Lung (tissue), 12 donors: ENCODE measurements around the gene TRAF3IP3. TPM values are rescaled to one million over a fixed set of nuclear protein-coding genes. Genes with fewer than 3 reads are reported as not detected.

Experiments used
- ATAC-seq: fragments of 200-7000 bp; cut with Tn5 transposase; one replicate; pipeline ENCODE4 v1.9.1; 2020; ENCODE audit warnings: moderate number of reproducible peaks; ENCODE audit not compliant: insufficient read depth, low FRiP score
- DNase-seq, 3 donors: peaks; one replicate each; pipeline ENCODE4 v3.0.0-alpha.2; 2013 to 2017
- H3K27ac ChIP-seq, 2 donors: one replicate each; pipeline ENCODE4 v1.5.1; 2013; ENCODE audit warnings: mild to moderate bottlenecking in 2 of 2, moderate library complexity in 2 of 2, control low read depth in 1 of 2, inconsistent platforms in 1 of 2, low read depth in 1 of 2, low read length in 1 of 2
- H3K27me3 ChIP-seq, 3 donors: one replicate each; pipeline ENCODE4 v1.5.1; 2013; ENCODE audit warnings: low read length in 2 of 3; ENCODE audit not compliant: control insufficient read depth in 3 of 3, insufficient read depth in 3 of 3
- H3K36me3 ChIP-seq, 4 donors: one replicate each; pipeline ENCODE4 v1.5.1; 2013; ENCODE audit warnings: low read length in 4 of 4, mild to moderate bottlenecking in 1 of 4, moderate library complexity in 1 of 4; ENCODE audit not compliant: control insufficient read depth in 4 of 4, insufficient read depth in 4 of 4
- H3K4me1 ChIP-seq, 5 donors: one replicate each; pipeline ENCODE4 v1.5.1; 2013; ENCODE audit warnings: low read length in 5 of 5, mild to moderate bottlenecking in 2 of 5, moderate library complexity in 1 of 5; ENCODE audit not compliant: control insufficient read depth in 5 of 5, insufficient read depth in 5 of 5
- H3K4me3 ChIP-seq: one replicate; pipeline ENCODE4 v1.5.1; 2013; ENCODE audit warnings: mild to moderate bottlenecking, control low read depth, moderate library complexity
- H3K9ac ChIP-seq, 2 donors: one replicate each; pipeline ENCODE4 v1.5.1; 2013; ENCODE audit warnings: low read length in 2 of 2, control low read depth in 1 of 2; ENCODE audit not compliant: insufficient read depth in 1 of 2
- H3K9me3 ChIP-seq, 4 donors: one replicate each; pipeline ENCODE4 v1.5.1; 2013; ENCODE audit warnings: low read length in 3 of 4, mild to moderate bottlenecking in 1 of 4, moderate library complexity in 1 of 4; ENCODE audit not compliant: control insufficient read depth in 4 of 4, insufficient read depth in 3 of 4
- WGBS, 2 donors: extraction: QIAGEN DNeasy Blood & Tissue Kit; methylation state at CpG; one replicate each; pipeline ENCODE4 v1.1.7; 2013; 5-methylcytosine and 5-hydroxymethylcytosine counted together
- polyA plus RNA-seq, 2 donors: library from polyadenylated mRNA; stranded (reverse); fragments of 200-250 nt; gene quantifications; one replicate each; pipeline ENCODE4 v1.2.1, GENCODE V29; 2013
- total RNA-seq, 2 donors: library from RNA; depleted of rRNA in 1 of 2; stranded (reverse); fragments of >200 nt in 1 of 2; gene quantifications; one replicate each; pipeline ENCODE4 v1.2.1, GENCODE V29; 2014 to 2021
- TF ChIP-seq, protein P1 (sequence below): IDR thresholded peaks from 2 replicates; pipeline ENCODE4 v1.5.1; 2012; ENCODE audit warnings: mild to moderate bottlenecking; ENCODE audit errors: control extremely low read depth, extremely low read depth
- donor health status: control.
- donor health status: control.
- donor health status: Bipolar disorder and iron deficiency.
- donor health status: healthy.
- donor health status: DM: yes; HTN: yes; CAD: no.

The TRAF3IP3 gene
- total and polyA plus RNA-seq, 4 donors, result 6.0 to 15.7 (median 7.6) TPM

DNA sequence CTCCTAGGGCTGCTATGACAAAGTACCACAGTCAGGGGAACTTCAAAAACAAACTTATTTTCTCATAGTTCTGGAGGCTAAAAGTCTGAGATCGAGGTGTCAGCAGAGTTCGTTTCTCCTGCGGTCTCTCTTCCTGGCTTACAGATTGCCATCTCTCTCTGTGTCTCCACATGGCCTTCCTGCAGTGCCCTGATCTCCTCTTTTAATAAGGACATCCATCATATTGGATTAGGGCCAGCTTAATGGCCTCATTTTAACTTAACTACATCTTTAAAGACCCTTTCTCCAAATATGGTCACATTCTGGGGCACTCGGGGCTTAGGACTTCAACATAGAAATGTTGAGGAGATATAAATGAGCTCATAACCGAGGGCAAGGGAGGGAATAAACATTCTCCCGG lies 16.3 kb downstream of the TRAF3IP3 start:
- Histone ChIP-seq H3K36me3 (peaks cover 0 to under 1% (median 0%) of the 10 kb centered on the region in 4 donors), H3K27me3 (no peaks in the 10 kb centered on the region), H3K9me3 (no peaks in the 10 kb centered on the region), H3K9ac (no peak overlapping the region), H3K4me3 (no peak overlapping the region), H3K4me1 (peaks cover 0 to 20% (median 13%) of the 10 kb centered on the region in 5 donors), H3K27ac (no peak overlapping the region)
- no peak for ATAC-seq
- DNase-seq, result peak; percentile 39 to 76 (median 70)
- TF ChIP-seq, protein P1, sequence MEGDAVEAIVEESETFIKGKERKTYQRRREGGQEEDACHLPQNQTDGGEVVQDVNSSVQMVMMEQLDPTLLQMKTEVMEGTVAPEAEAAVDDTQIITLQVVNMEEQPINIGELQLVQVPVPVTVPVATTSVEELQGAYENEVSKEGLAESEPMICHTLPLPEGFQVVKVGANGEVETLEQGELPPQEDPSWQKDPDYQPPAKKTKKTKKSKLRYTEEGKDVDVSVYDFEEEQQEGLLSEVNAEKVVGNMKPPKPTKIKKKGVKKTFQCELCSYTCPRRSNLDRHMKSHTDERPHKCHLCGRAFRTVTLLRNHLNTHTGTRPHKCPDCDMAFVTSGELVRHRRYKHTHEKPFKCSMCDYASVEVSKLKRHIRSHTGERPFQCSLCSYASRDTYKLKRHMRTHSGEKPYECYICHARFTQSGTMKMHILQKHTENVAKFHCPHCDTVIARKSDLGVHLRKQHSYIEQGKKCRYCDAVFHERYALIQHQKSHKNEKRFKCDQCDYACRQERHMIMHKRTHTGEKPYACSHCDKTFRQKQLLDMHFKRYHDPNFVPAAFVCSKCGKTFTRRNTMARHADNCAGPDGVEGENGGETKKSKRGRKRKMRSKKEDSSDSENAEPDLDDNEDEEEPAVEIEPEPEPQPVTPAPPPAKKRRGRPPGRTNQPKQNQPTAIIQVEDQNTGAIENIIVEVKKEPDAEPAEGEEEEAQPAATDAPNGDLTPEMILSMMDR, result no peak
- 45 to 49% methylated on average over 6 of the region's 6 CpGs for WGBS, 2 donors

DNA sequence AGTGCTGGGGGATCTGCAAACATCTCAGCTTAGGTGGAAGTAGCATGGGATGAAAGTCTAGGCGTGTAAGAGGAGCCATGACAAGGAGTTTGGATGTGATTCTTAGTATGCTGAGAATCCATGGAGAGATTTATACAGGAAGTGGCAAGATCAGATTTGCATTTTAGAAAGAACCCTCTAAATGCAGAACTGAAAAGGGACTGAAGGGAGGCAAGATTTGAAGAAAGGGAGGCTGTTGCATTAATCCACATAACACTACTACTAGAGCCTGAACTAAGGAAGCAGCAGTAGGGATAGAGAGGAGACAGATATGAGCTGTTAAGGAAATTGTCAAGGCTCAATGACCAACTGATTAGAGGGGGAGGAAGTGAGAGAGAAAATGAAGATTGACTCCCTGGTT lies 18.7 kb downstream of the TRAF3IP3 start:
- ATAC-seq, result no peak
- Histone ChIP-seq H3K27me3 (no peaks in the 10 kb centered on the region), H3K9me3 (no peaks in the 10 kb centered on the region), H3K4me1 (peaks cover 0 to 13% (median 7%) of the 10 kb centered on the region in 5 donors), H3K4me3 (no peak overlapping the region), H3K36me3 (peaks cover 0 to 3% (median 0%) of the 10 kb centered on the region in 4 donors), H3K27ac (no peak overlapping the region), H3K9ac (no peak overlapping the region)
- DNase-seq, result no peak
- TF ChIP-seq, protein P1, result no peak
- WGBS, 2 donors, result 80 to 93% methylated on average over 1 of the region's 1 CpG

DNA sequence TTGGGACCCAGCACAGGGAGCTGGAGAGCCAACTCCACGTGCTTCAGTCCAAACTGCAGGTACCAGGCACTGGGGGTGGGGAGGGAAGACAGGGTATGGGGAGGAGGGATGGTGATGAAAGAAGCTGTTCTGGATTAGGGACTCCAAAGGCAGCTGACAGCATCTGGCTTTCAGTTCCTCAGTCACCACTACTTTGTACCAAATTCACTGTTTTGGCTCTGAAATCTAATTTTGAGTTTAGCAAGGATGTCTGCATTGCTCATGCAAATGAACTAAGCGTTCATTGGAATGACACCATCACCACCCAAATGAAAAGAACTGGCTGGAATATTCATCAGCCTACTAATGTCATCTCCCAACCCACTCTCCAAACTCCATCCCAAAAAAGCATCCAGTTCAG lies 19.8 kb downstream of the TRAF3IP3 start:
- H3K9me3 ChIP-seq, result no peaks in the 10 kb centered on the region
- H3K4me1 ChIP-seq, result peaks cover 0 to 13% (median 0%) of the 10 kb centered on the region in 5 donors
- ATAC-seq, result no peak
- peaks cover 0 to 3% (median 0%) of the 10 kb centered on the region in 4 donors for H3K36me3 ChIP-seq
- H3K9ac ChIP-seq, result no peak overlapping the region
- H3K27me3 ChIP-seq, result no peaks in the 10 kb centered on the region
- DNase-seq, result no peak
- no peak overlapping the region for H3K27ac ChIP-seq
- 65 to 82% methylated on average over 2 of the region's 2 CpGs for WGBS, 2 donors
- H3K4me3 ChIP-seq, result no peak overlapping the region
- TF ChIP-seq, protein P1, result no peak

DNA sequence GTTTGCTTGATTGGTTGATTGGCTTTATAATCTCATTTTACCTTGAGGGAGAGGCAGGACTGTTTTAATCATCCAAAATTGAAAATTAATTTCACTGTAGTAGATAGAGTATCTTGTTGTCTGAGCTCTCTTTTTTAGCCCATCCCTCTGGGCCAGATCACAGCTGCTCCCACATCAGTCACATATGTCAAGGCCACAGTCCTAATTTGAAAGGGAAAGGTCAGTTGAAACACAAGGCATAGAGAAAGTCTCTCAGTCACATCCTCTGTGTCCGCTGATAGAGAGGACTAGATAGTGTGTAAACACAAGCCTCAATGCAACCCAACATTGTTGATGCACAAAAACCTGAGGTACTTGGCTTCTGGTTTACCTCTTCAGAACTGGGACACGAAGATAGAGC lies 21.7 kb downstream of the TRAF3IP3 start:
- 96% methylated on average over 2 of the region's 2 CpGs for WGBS, 2 donors
- no peak for ATAC-seq
- Histone ChIP-seq H3K27ac (no peak overlapping the region), H3K9me3 (no peaks in the 10 kb centered on the region), H3K36me3 (peaks cover 0 to 3% (median 1%) of the 10 kb centered on the region in 4 donors), H3K4me3 (no peak overlapping the region), H3K9ac (no peak overlapping the region), H3K4me1 (peaks cover 0 to 1% (median 0%) of the 10 kb centered on the region in 5 donors), H3K27me3 (no peaks in the 10 kb centered on the region)
- TF ChIP-seq, protein P1, result no peak
- no peak for DNase-seq
